Calu3 (cell line): ENCODE measurements around the gene U2AF1L4. TPM values are rescaled to one million over a fixed set of nuclear protein-coding genes. Genes with fewer than 3 reads are reported as not detected.

Source experiments
- BruUV-seq: library from RNA; stranded (reverse); fragments of 400-500 nt; replicated peaks from 2 replicates; lab custom pipeline; 2021; lab: Mats Ljungman, UMichigan
- CTCF ChIA-PET: fragments of 300-600 bp; sonication (Branson Sonifier 250); formaldehyde crosslinking; loops from one replicate; lab custom pipeline; 2022; ENCODE audit warnings: antibody characterized with exemption; lab: Charles Lee
- DNase-seq: peaks from one replicate; pipeline ENCODE4 v3.0.0; 2022
- H3K27ac Mint-ChIP-seq: one replicate; pipeline ENCODE4 v1.8.0; 2022; ENCODE audit warnings: mixed read lengths; ENCODE audit not compliant: unreplicated experiment
- H3K27me3 Mint-ChIP-seq: one replicate; pipeline ENCODE4 v1.8.0; 2022; ENCODE audit warnings: mixed read lengths; ENCODE audit not compliant: unreplicated experiment
- H3K36me3 Mint-ChIP-seq: one replicate; pipeline ENCODE4 v1.8.0; 2022; ENCODE audit warnings: mild to moderate bottlenecking, moderate library complexity, mixed read lengths; ENCODE audit not compliant: insufficient read depth, unreplicated experiment
- H3K4me1 Mint-ChIP-seq: one replicate; pipeline ENCODE4 v1.8.0; 2022; ENCODE audit warnings: mild to moderate bottlenecking, low read depth, mixed read lengths; ENCODE audit not compliant: unreplicated experiment
- H3K4me3 Mint-ChIP-seq: one replicate; pipeline ENCODE4 v1.8.0; 2022; ENCODE audit warnings: mild to moderate bottlenecking, low read depth, moderate library complexity, mixed read lengths; ENCODE audit not compliant: unreplicated experiment
- H3K9me3 Mint-ChIP-seq: one replicate; pipeline ENCODE4 v1.8.0; 2022; ENCODE audit warnings: low read depth, mixed read lengths; ENCODE audit not compliant: unreplicated experiment
- intact Hi-C: fragments of 100-400 bp; cut with micrococcal nuclease; formaldehyde crosslinking; loops from one replicate; pipeline ENCODE4 v1.10.0; 2022; ENCODE audit not compliant: unreplicated experiment
- total RNA-seq: library from RNA; stranded (reverse); gene quantifications from 2 replicates; pipeline ENCODE4 v1.2.3, GENCODE V29; 2022
- TF ChIP-seq, protein P1 (sequence below): fragments of 200-600 bp; IDR thresholded peaks from one replicate; pipeline ENCODE4 v1.8.0; 2022; ENCODE audit warnings: antibody characterized with exemption; ENCODE audit not compliant: unreplicated experiment

The U2AF1L4 gene
- total RNA-seq, 1 experiment from 2014 or later, result 16.2 TPM

DNA sequence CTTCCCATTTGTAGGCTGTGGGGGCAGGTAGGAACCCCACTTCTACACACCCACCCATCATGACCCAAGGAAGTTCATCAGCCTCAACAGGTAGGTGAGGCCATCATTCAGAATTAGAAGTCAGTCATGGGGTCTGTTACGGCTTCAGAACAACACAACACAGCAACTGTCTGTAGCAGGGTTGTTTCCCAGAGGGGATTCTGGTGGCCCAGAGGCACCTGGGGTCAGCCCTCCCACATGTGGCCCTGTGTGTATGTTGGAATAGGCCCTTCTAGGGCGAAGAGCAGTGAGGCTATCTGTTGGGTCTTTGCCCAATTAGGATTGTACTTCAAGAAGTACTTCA is 6.4 kb downstream of the U2AF1L4 start:
- H3K4me3 Mint-ChIP-seq, result peak overlapping the region; percentile 97
- intact Hi-C loops, result no loop called here
- CTCF ChIA-PET, result no interaction called here
- no peaks in the 10 kb centered on the region for H3K9me3 Mint-ChIP-seq
- peaks cover 7% of the 10 kb centered on the region for H3K4me1 Mint-ChIP-seq
- BruUV-seq, result no TSS peak
- H3K36me3 Mint-ChIP-seq, result peaks cover 80% of the 10 kb centered on the region
- H3K27me3 Mint-ChIP-seq, result no peaks in the 10 kb centered on the region
- H3K27ac Mint-ChIP-seq, result peak overlapping the region; percentile 72
- DNase-seq, result no peak
- TF ChIP-seq, protein P1, sequence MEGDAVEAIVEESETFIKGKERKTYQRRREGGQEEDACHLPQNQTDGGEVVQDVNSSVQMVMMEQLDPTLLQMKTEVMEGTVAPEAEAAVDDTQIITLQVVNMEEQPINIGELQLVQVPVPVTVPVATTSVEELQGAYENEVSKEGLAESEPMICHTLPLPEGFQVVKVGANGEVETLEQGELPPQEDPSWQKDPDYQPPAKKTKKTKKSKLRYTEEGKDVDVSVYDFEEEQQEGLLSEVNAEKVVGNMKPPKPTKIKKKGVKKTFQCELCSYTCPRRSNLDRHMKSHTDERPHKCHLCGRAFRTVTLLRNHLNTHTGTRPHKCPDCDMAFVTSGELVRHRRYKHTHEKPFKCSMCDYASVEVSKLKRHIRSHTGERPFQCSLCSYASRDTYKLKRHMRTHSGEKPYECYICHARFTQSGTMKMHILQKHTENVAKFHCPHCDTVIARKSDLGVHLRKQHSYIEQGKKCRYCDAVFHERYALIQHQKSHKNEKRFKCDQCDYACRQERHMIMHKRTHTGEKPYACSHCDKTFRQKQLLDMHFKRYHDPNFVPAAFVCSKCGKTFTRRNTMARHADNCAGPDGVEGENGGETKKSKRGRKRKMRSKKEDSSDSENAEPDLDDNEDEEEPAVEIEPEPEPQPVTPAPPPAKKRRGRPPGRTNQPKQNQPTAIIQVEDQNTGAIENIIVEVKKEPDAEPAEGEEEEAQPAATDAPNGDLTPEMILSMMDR, result no peak

DNA sequence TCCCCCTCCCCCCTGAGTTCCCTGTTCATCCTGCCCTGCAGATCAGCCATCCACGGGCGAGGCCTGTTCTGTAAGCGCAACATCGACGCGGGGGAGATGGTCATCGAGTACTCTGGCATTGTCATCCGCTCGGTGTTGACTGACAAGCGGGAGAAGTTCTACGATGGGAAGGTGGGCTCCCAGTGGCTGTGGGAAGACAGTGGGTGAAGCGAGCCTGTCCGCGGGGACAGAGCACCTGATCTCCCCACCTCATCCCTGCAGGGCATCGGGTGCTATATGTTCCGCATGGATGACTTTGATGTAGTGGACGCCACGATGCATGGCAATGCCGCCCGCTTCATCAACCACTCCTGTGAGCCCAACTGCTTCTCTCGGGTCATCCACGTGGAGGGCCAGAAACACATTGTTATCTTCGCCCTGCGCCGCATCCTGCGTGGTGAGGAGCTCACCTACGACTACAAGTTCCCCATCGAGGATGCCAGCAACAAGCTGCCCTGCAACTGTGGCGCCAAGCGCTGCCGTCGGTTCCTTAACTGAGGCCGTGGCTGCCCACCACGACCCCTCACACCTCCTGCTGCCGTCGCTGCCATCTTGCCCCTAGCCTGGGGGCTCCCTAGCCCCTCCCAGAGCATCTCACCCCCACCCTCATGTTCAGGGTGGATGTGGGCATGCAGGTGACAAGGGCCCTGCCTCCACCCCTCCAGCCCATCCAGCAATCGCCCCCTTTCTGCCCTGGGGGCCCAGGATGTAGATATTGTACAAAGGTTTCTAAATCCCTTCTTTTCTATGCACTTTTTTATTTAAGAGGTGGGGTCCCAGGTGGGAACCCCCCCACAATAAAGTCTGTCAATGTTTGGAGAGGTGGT is 7.0 kb downstream of the U2AF1L4 start:
- no peak for DNase-seq
- Mint-ChIP-seq H3K27me3 (no peaks in the 10 kb centered on the region), H3K4me1 (peaks cover 7% of the 10 kb centered on the region), H3K4me3 (peak overlapping the region; percentile 97), H3K36me3 (peaks cover 83% of the 10 kb centered on the region), H3K27ac (peak overlapping the region; percentile 72), H3K9me3 (no peaks in the 10 kb centered on the region)
- intact Hi-C loops, result no loop called here
- BruUV-seq, result TSS peak; percentile 70
- TF ChIP-seq, protein P1, result no peak
- CTCF ChIA-PET, result interaction anchor here (1.3 to 1.7 kb wide), 3 partner anchors 10 to 90 kb away, joined by 3 to 5 read pairs (median 5); partner anchors contain the start of genes COX6B1 and LIN37

DNA sequence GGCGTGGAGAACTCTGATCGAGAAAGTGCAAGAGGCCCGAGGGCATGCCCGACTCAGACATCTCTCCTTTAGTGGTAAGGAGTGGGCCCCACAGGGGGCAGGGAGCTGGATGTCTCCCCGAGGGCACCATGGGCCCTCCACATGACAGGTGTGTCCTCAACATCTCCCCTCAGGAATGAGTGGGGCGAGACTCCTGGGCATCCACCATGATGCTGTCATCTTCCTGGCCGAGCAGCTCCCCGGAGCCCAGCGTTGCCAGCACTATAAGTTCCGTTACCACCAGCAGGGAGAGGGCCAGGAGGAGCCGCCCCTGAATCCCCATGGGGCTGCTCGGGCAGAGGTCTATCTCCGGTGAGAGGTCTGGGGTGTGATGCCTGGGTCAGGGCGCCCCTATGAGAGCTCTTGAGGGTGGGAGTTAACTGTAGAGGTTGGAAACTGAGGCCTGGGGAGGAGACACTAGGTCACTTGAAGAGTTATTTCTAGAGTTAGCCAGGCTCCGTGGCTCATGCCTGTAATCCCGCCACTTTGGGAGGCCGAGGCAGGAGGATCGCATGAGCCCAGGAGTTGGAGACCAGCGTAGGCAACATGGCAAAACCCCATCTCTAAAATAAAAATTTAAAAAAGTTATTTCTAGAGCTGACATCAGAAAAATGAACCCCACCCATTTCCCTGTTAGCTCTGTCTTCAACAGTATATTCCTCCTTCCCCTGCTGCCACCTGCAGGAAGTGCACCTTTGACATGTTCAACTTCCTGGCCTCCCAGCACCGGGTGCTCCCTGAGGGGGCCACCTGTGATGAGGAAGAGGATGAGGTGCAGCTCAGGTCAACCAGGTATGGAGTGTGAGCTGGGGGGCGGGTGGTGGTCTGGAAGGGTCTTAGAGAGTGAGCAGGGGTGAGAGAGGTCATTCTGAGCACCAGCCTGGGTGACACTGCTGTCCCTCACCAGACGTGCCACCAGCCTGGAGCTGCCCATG is 8.0 kb downstream of the U2AF1L4 start:
- H3K27me3 Mint-ChIP-seq, result no peaks in the 10 kb centered on the region
- TF ChIP-seq, protein P1, result peak; percentile 16
- peak; percentile 34 for DNase-seq
- intact Hi-C loops, result no loop called here
- no peak overlapping the region for H3K4me3 Mint-ChIP-seq
- no peaks in the 10 kb centered on the region for H3K9me3 Mint-ChIP-seq
- BruUV-seq, result no TSS peak
- H3K4me1 Mint-ChIP-seq, result peaks cover 7% of the 10 kb centered on the region
- H3K27ac Mint-ChIP-seq, result peak overlapping the region; percentile 45
- CTCF ChIA-PET, result interaction anchor here (0.6 to 1.7 kb wide), 5 partner anchors 11 to 89 kb away, joined by 3 to 5 read pairs (median 3); partner anchors contain the start of genes COX6B1 and LIN37
- H3K36me3 Mint-ChIP-seq, result peaks cover 75% of the 10 kb centered on the region

DNA sequence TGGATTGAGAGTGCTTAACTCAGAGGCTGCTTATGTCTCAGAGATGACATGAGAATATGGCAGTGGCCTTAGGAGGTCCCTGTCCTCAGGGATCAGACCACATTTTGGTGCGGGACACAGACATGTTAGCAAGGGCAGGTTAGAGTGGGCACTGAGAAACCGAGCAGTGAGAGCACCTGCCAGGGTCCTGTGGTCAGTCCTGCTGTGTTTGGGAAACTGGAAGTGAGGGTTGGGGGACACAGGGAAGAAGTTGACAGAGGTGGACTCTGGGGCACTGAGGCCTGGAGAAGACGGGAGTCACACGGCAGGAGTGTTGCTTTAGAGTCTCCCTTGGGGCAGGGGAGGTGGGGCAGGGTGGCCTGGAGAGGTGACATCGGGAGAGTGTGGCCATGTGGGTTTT is 10.3 kb downstream of the U2AF1L4 start:
- Mint-ChIP-seq H3K4me1 (no peaks in the 10 kb centered on the region), H3K27me3 (no peaks in the 10 kb centered on the region), H3K36me3 (peaks cover 72% of the 10 kb centered on the region), H3K4me3 (no peak overlapping the region), H3K27ac (peak overlapping the region; percentile 1), H3K9me3 (no peaks in the 10 kb centered on the region)
- BruUV-seq, result no TSS peak
- TF ChIP-seq, protein P1, result no peak
- intact Hi-C loops, result no loop called here
- CTCF ChIA-PET, result interaction anchor here (1.2 kb wide), 1 partner anchor 224 kb away, joined by 3 read pairs; no protein-coding TSS in a partner anchor
- DNase-seq, result no peak
